Measurements from ENCODE around the gene POMGNT2. TPM values are rescaled to one million over a fixed set of nuclear protein-coding genes. Genes with fewer than 3 reads are reported as not detected.

The POMGNT2 gene
- total RNA-seq, 8 experiments from 2014 or later, result 4.2 to 41.5 (median 14.2) TPM

DNA sequence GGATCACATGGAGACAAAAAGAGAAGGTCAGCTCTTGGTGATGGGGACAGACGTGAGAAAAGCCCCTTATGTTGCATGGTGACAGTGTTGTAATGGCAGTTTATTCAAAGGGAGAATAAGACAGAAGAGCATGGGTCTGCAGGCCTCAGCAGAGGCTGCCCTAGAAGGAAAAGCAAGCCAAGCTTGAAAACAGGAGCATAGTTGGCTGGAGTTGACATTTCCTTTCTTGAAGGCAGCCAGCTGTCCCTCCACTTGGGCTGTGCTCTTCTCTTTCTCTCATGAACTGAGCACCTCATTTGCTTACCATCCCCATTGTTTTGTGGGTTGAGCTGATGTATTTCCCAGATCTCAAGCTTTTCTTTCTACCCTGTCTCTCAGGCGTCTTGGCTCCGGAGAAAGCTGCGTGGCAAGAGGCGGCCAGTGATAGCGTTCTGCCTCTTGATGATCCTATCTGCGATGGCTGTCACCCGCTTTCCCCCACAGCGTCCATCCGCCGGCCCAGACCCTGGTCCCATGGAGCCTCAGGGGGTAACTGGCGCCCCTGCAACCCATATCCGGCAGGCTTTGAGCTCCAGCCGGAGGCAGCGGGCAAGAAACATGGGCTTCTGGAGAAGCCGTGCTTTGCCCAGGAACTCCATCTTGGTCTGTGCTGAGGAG, 73.9 kb downstream of the POMGNT2 start:
- peak in 2 of 8 experiments; percentile 6 to 8 for ATAC-seq (replicated peaks in 6 of 8)
- Histone ChIP-seq H3K4me1 (replicated peaks in 1 of 2) (peaks cover 0 to 7% of the 10 kb centered on the region in 2 donors), H3K4me3 (no peak overlapping the region), H3K27ac (no peak overlapping the region)
- in situ Hi-C loops (cut with MboI; ENCODE audit: low pct_unique_long_range_greater_than_20kb in 2 of 9, low sequenced_read_pairs in 9 of 9, unreplicated experiment in 9 of 9), result no loop called here
- WGBS, 10 experiments, result 0 to 100% (median 94%) methylated on average over 1 to 8 of the region's 16 CpGs; no CpG with 5 or more reads in 4 of the 10 experiments

DNA sequence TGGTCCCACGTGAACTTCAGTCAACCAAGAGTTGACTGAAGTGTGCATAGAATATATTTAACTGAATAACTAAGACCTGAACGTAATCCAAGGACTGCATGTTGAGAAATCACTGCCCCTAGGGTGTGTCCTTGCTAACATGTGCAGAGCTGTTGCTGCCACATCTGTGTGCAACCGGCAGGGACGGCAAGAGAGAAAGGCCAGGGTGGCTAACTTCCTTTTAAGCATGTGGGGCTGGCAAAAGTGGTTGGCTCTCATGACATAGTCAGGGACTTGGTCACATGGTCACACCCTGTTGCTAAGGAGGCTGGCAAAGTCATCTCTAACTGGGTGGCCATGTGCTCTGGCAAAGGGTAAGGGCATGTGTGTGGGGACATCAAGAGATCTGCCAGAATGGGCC, 74.4 kb downstream of the POMGNT2 start:
- in situ Hi-C loops (cut with MboI; ENCODE audit: low pct_unique_long_range_greater_than_20kb in 2 of 9, low sequenced_read_pairs in 9 of 9, unreplicated experiment in 9 of 9), result no loop called here
- ATAC-seq (replicated peaks in 6 of 8), result peak in 3 of 8 experiments; percentile 94 to 97 (median 97)
- H3K4me3 ChIP-seq, result no peak overlapping the region
- H3K27ac ChIP-seq, result no peak overlapping the region
- H3K4me1 ChIP-seq (replicated peaks in 1 of 2), result peaks cover 0 to 2% of the 10 kb centered on the region in 2 donors
- WGBS, 10 experiments, result 0 to 100% (median 71%) methylated on average over 1 to 4 of the region's 4 CpGs; no CpG with 5 or more reads in 3 of the 10 experiments

DNA sequence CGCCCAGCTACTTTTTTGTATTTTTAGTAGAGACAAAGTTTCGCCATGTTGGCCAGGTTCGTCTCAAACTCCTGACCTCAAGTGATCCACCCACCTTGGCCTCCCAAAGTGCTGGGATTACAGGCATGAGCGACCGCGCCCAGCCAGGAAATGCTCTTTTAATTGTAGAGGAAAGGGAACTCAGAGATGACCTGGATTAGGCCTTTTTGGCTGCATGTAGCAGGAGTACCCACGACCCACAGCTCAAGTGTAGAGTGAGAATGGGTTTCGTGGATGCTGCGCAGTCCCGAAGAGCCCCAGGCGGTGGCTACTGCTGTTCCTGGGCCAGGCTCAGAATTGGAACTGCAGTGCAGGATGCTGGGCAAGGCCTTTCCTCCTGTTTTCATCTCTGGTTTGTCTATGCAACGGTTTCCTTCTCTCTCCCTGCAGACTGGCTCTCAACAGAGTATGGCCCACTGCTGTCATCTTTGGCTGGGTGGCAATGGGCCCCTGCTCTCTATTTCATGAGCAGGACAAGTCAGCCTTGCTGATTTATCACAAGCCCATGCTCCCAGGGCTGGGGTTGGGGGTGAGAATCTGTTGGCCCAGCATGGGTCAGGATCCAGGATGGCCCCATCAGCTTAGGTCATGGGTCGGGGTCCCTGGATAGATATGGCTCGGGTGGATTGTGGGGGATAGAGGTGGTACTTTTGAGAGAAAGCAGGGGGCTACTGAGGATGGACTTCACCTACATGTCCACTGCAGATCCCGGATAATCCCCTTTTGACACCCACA, 75.5 kb downstream of the POMGNT2 start:
- no peak for ATAC-seq (replicated peaks in 6 of 8)
- Histone ChIP-seq H3K4me1 (replicated peaks in 1 of 2) (no peaks in the 10 kb centered on the region), H3K4me3 (no peak overlapping the region), H3K27ac (no peak overlapping the region)
- in situ Hi-C loops (cut with MboI; ENCODE audit: low pct_unique_long_range_greater_than_20kb in 2 of 9, low sequenced_read_pairs in 9 of 9, unreplicated experiment in 9 of 9), result no loop called here
- 50 to 92% (median 85%) methylated on average over 2 to 8 of the region's 15 CpGs; no CpG with 5 or more reads in 2 of the 10 experiments for WGBS, 10 experiments

Other genes starting within 250 kb of the POMGNT2 start
- under 1 TPM in 7 of 8 experiments, not detected in 1; 0.05 to 0.81 (median 0.14) TPM for gene CYP8B1, start 230.2 kb downstream of the POMGNT2 start, total RNA-seq
- 10 to 100 TPM in 1 of 8 experiments, 1 to 10 TPM in 5, under 1 TPM in 1, not detected in 1; 0.35 to 10.3 (median 6.3) TPM for gene ZNF662, start 199.9 kb downstream of the POMGNT2 start, total RNA-seq
- 1 to 10 TPM in 3 of 8 experiments, under 1 TPM in 5; 0.18 to 4.3 (median 0.85) TPM for gene GASK1A, start 126.8 kb downstream of the POMGNT2 start, total RNA-seq
- gene SNRK, start 180.5 kb upstream of the POMGNT2 start, total RNA-seq, result 10 to 100 TPM; 15.2 to 58.3 (median 25.5) TPM